ENCODE measurements around the gene MUC4.

MUC4 gene

GRCh38 chr3:195811756-195812155, at the start of gene MUC4:
TSS of gene MUC4 (minus strand) at chr3:195811929. CDS start at chr3:195811817, 112 bp downstream.
- no peak for TF ChIP-seq CTCF (conservative IDR thresholded peaks at IDR 0.05; ENCODE audit: low read length)
- H3K4me3 ChIP-seq (ENCODE audit: low read length): no peak within 1 kb of the TSS
- DNase-seq (ENCODE audit: low read depth): no peak

- H3K4me3 ChIP-seq (ENCODE audit: low read length): no peak overlapping the region
- TF ChIP-seq CTCF (conservative IDR thresholded peaks at IDR 0.05; ENCODE audit: low read length): no peak
- DNase-seq (ENCODE audit: low read depth): no peak
These were observed 48.7 kb upstream of the MUC4 start for GRCh38 chr3:195860456-195860855.

- no peak for DNase-seq (ENCODE audit: low read depth)
- no peak for TF ChIP-seq CTCF (conservative IDR thresholded peaks at IDR 0.05; ENCODE audit: low read length)
These were observed 48.2 kb upstream of the MUC4 start for GRCh38 chr3:195859846-195860411.

GRCh38 chr3:195859061-195859845, 47.5 kb upstream of the MUC4 start:
- peak; percentile 98 for TF ChIP-seq CTCF (conservative IDR thresholded peaks at IDR 0.05; ENCODE audit: low read length)
- no peak overlapping the region for H3K4me3 ChIP-seq (ENCODE audit: low read length)
- DNase-seq (ENCODE audit: low read depth): peak; percentile 50

More at GRCh38 chr3:195859846-195860411, 48.2 kb upstream of the MUC4 start:
- no peak overlapping the region for H3K4me3 ChIP-seq (ENCODE audit: low read length)

GRCh38 chr3:195856410-195857084, 44.8 kb upstream of the MUC4 start:
- no peak for TF ChIP-seq CTCF (conservative IDR thresholded peaks at IDR 0.05; ENCODE audit: low read length)
- no peak for DNase-seq (ENCODE audit: low read depth)
- H3K4me3 ChIP-seq (ENCODE audit: low read length): no peak overlapping the region

GRCh38 chr3:195855471-195856409, 44.0 kb upstream of the MUC4 start:
- no peak overlapping the region for H3K4me3 ChIP-seq (ENCODE audit: low read length)
- TF ChIP-seq CTCF (conservative IDR thresholded peaks at IDR 0.05; ENCODE audit: low read length): no peak
- no peak for DNase-seq (ENCODE audit: low read depth)

All from AG10803 (cell line).